MM.1S (cell line): ENCODE data around the gene MFAP5.

ENCODE experiments used
- DNase-seq: peaks from one replicate; pipeline ENCODE4 v3.0.0-alpha.2; 2015
- H2AFZ ChIP-seq: fragments of 300-600 bp; sonication (generic); 2 replicates; pipeline ENCODE4 v1.6.0; 2016; ENCODE audit warnings: antibody characterized with exemption, low read length
- H3F3A ChIP-seq: fragments of 300-600 bp; sonication (generic); 2 replicates; pipeline ENCODE4 v1.6.1; 2016; ENCODE audit warnings: mild to moderate bottlenecking, antibody characterized with exemption, low read length, moderate library complexity, mixed read lengths; ENCODE audit not compliant: insufficient read depth
- H3K27ac ChIP-seq: fragments of 300-600 bp; sonication (generic); 2 replicates; pipeline ENCODE4 v1.5.1; 2016; ENCODE audit warnings: mild to moderate bottlenecking, low read length
- H3K27me3 ChIP-seq: fragments of 300-600 bp; sonication (generic); replicated peaks from 2 replicates; pipeline ENCODE4 v1.6.0; 2016; ENCODE audit warnings: low read length; ENCODE audit not compliant: insufficient read depth
- H3K36me3 ChIP-seq: fragments of 300-600 bp; sonication (generic); replicated peaks from 2 replicates; pipeline ENCODE4 v1.6.1; 2016; ENCODE audit warnings: mild to moderate bottlenecking, low read length, mixed read lengths; ENCODE audit not compliant: insufficient read depth
- H3K4me1 ChIP-seq: fragments of 300-600 bp; sonication (generic); 2 replicates; pipeline ENCODE4 v1.6.1; 2016; ENCODE audit warnings: low read length, mixed read lengths
- H3K4me2 ChIP-seq: fragments of 300-600 bp; sonication (generic); 2 replicates; pipeline ENCODE4 v1.6.0; 2016; ENCODE audit warnings: low read depth, low read length
- H3K4me3 ChIP-seq: fragments of 300-600 bp; sonication (generic); 2 replicates; pipeline ENCODE4 v1.5.1; 2016; ENCODE audit warnings: low read length, mixed read lengths
- H3K79me2 ChIP-seq: fragments of 300-600 bp; sonication (generic); 2 replicates; pipeline ENCODE4 v1.6.1; 2016; ENCODE audit warnings: mixed run types, low read length, mixed read lengths
- H3K9ac ChIP-seq: fragments of 300-600 bp; sonication (generic); 2 replicates; pipeline ENCODE4 v1.6.1; 2016; ENCODE audit warnings: low read length, mixed read lengths
- H3K9me2 ChIP-seq: fragments of 300-600 bp; sonication (generic); replicated peaks from 2 replicates; pipeline ENCODE4 v1.6.1; 2016; ENCODE audit warnings: mild to moderate bottlenecking, low read length, mixed read lengths; ENCODE audit not compliant: insufficient read depth
- H3K9me3 ChIP-seq: fragments of 300-600 bp; sonication (generic); replicated peaks from 2 replicates; pipeline ENCODE4 v1.6.1; 2016; ENCODE audit warnings: mild to moderate bottlenecking, low read length, mixed read lengths; ENCODE audit not compliant: insufficient read depth
- H4K20me1 ChIP-seq: fragments of 300-600 bp; sonication (generic); 2 replicates; pipeline ENCODE4 v1.6.1; 2016; ENCODE audit warnings: mild to moderate bottlenecking, low read length, moderate library complexity, mixed read lengths; ENCODE audit not compliant: insufficient read depth
- CTCF ChIP-seq: fragments of 300-600 bp; sonication (generic); IDR thresholded peaks from 2 replicates; pipeline ENCODE4 v1.5.1; 2016; ENCODE audit warnings: antibody characterized with exemption, low read length, mixed read lengths
- EZH2 ChIP-seq: fragments of 300-600 bp; sonication (generic); optimal IDR thresholded peaks from 2 replicates; pipeline ENCODE3; 2017; ENCODE audit warnings: low read depth, mild to moderate bottlenecking, antibody characterized with exemption, low read length, mixed read lengths
- EZH2phosphoT487 ChIP-seq: fragments of 300-600 bp; sonication (generic); IDR thresholded peaks from 2 replicates; pipeline ENCODE4 v1.6.1; 2018; ENCODE audit warnings: antibody characterized with exemption, low read length

MFAP5 gene

GRCh38 chr12:8699714-8700113, 37.1 kb upstream of the MFAP5 start:
- Histone ChIP-seq H3K4me1 (no peaks in the 10 kb centered on the region), H3K79me2 (no peaks in the 10 kb centered on the region), H3K4me2 (no peak overlapping the region), H3K9me3 (no peaks in the 10 kb centered on the region), H4K20me1 (no peaks in the 10 kb centered on the region), H3K4me3 (no peak overlapping the region), H3K27me3 (peaks cover 36% of the 10 kb centered on the region), H2AFZ (no peak overlapping the region), H3K9ac (no peak overlapping the region), H3K36me3 (no peaks in the 10 kb centered on the region), H3F3A (peaks cover 10% of the 10 kb centered on the region; the same call in 1 of the 2 replicates), H3K9me2 (no peaks in the 10 kb centered on the region), H3K27ac (no peak overlapping the region)
- DNase-seq, result no peak
- no peak for TF ChIP-seq EZH2phosphoT487
- no peak for TF ChIP-seq EZH2

GRCh38 chr12:8698879-8699278, 36.3 kb upstream of the MFAP5 start:
- no peaks in the 10 kb centered on the region for H3K36me3 ChIP-seq
- no peak for DNase-seq
- peaks cover 36% of the 10 kb centered on the region for H3K27me3 ChIP-seq
- H3K9me2 ChIP-seq, result no peaks in the 10 kb centered on the region
- H3K79me2 ChIP-seq, result no peaks in the 10 kb centered on the region
- H3K4me1 ChIP-seq, result no peaks in the 10 kb centered on the region
- no peak overlapping the region for H3K27ac ChIP-seq
- H3F3A ChIP-seq, result peaks cover 10% of the 10 kb centered on the region; the same call in 1 of the 2 replicates
- H2AFZ ChIP-seq, result no peak overlapping the region
- no peaks in the 10 kb centered on the region for H4K20me1 ChIP-seq
- H3K4me2 ChIP-seq, result peak overlapping the region; percentile 98
- TF ChIP-seq EZH2, result no peak
- TF ChIP-seq CTCF, result no peak
- no peak for TF ChIP-seq EZH2phosphoT487
- peak overlapping the region; percentile 90 for H3K4me3 ChIP-seq
- H3K9ac ChIP-seq, result no peak overlapping the region
- H3K9me3 ChIP-seq, result no peaks in the 10 kb centered on the region

- Histone ChIP-seq H3K79me2 (no peaks in the 10 kb centered on the region), H3K9me2 (no peaks in the 10 kb centered on the region), H3K27me3 (peaks cover 36% of the 10 kb centered on the region), H3K36me3 (no peaks in the 10 kb centered on the region), H2AFZ (peak overlapping the region; percentile 94), H3F3A (peaks cover 10% of the 10 kb centered on the region; the same call in 1 of the 2 replicates), H3K4me2 (peak overlapping the region; percentile 98), H3K4me3 (peak overlapping the region; percentile 90), H3K27ac (no peak overlapping the region), H4K20me1 (no peaks in the 10 kb centered on the region), H3K9me3 (no peaks in the 10 kb centered on the region), H3K4me1 (no peaks in the 10 kb centered on the region), H3K9ac (peak overlapping the region; percentile 40; the same call in 1 of the 2 replicates)
- DNase-seq, result no peak
- TF ChIP-seq CTCF, result no peak
- no peak for TF ChIP-seq EZH2phosphoT487
- TF ChIP-seq EZH2, result no peak
These were observed 35.7 kb upstream of the MFAP5 start for GRCh38 chr12:8698132-8698851.
